HepG2 (cell line): ENCODE results near the gene C9orf78. TPM values are rescaled to one million over a fixed set of nuclear protein-coding genes. Genes with fewer than 3 reads are reported as not detected.

Source experiments
- ATAC-seq: fragments of 200-7000 bp; cut with Tn5 transposase; 3 replicates; pipeline ENCODE4 v1.9.1; 2020; ENCODE audit warnings: mild to moderate bottlenecking, moderate library complexity
- BruUV-seq: library from RNA; stranded (reverse); fragments of 400-500 nt; replicated peaks from 2 replicates; lab custom pipeline; 2021; lab: Mats Ljungman, UMichigan
- CTCF ChIA-PET: fragments of 300-600 bp; formaldehyde crosslinking; extraction: SDS; loops from one replicate; lab custom pipeline; 2021; ENCODE audit warnings: low total read pairs, inconsistent platforms, low intra/inter-chr PET ratio; lab: Yijun Ruan, JAX
- POLR2A ChIA-PET: fragments of 350-600 bp; sonication (Branson Sonifier 250); formaldehyde crosslinking; loops from one replicate; lab custom pipeline; 2020; ENCODE audit warnings: antibody characterized with exemption, inconsistent platforms; lab: Yijun Ruan, JAX
- DNase-seq: peaks from one replicate; pipeline ENCODE4 v3.0.0-alpha.2; 2015; ENCODE audit warnings: low spot score
- FAIRE-seq: peaks from 3 replicates; lab custom pipeline; 2011; peaks lifted over from hg19 to GRCh38; lab: Jason Lieb, UNC
- H2AFZ ChIP-seq: one replicate; pipeline ENCODE4 v1.6.1; 2011; ENCODE audit warnings: low read length, inconsistent platforms
- H3K27ac ChIP-seq: fragments of 300-600 bp; 3 replicates; pipeline ENCODE4 v1.8.0; 2011; ENCODE audit warnings: mixed run types, mild to moderate bottlenecking, mixed read lengths, low read length, inconsistent platforms; ENCODE audit not compliant: insufficient read depth; ENCODE audit errors: extremely low read length
- H3K27me3 ChIP-seq, 2 experiments: fragments of 200-600 bp in 1 of 2; 2 replicates in 1 of 2; 3 replicates in 1 of 2; pipeline versions ENCODE4 v1.6.0 to v1.8.0; 2011; ENCODE audit warnings: low read length in 2 of 2, mild to moderate bottlenecking in 2 of 2, moderate library complexity in 2 of 2, inconsistent platforms in 1 of 2; ENCODE audit not compliant: insufficient read depth in 2 of 2, control insufficient read depth in 1 of 2
- H3K36me3 ChIP-seq, 2 experiments: fragments of 200-600 bp in 1 of 2; replicated peaks in 1 of 2; 2 replicates in 1 of 2; 3 replicates in 1 of 2; pipeline versions ENCODE4 v1.5.1 to v1.8.0; 2011; ENCODE audit warnings: low read length in 2 of 2, inconsistent platforms in 1 of 2; ENCODE audit not compliant: insufficient read depth in 2 of 2, control insufficient read depth in 1 of 2
- H3K4me1 ChIP-seq: 2 replicates; pipeline ENCODE4 v1.5.1; 2012; ENCODE audit warnings: low read length, inconsistent platforms; ENCODE audit not compliant: insufficient read depth
- H3K4me2 ChIP-seq: 2 replicates; pipeline ENCODE4 v1.6.0; 2011; ENCODE audit warnings: low read depth, low read length, inconsistent platforms
- H3K4me3 ChIP-seq, 3 experiments: fragments of 200-600 bp in 1 of 3; sonication (generic), shearing (Covaris generic) in 1 of 3; replicated peaks in 1 of 3; 2 replicates each; pipeline ENCODE4 v1.5.1; 2011 to 2016; ENCODE audit warnings: low read length in 3 of 3, inconsistent platforms in 2 of 3, low read depth in 2 of 3, mild to moderate bottlenecking in 2 of 3, control low read depth in 1 of 3, mixed read lengths in 1 of 3; ENCODE audit not compliant: insufficient read depth in 1 of 3
- H3K79me2 ChIP-seq: one replicate; pipeline ENCODE4 v1.6.1; 2011; ENCODE audit warnings: low read length, inconsistent platforms; ENCODE audit not compliant: insufficient read depth
- H3K9ac ChIP-seq: 2 replicates; pipeline ENCODE4 v1.6.0; 2011; ENCODE audit warnings: mild to moderate bottlenecking, low read depth, low read length, inconsistent platforms; ENCODE audit not compliant: insufficient read depth
- H3K9me3 ChIP-seq: 2 replicates; pipeline ENCODE4 v1.5.1; 2012; ENCODE audit warnings: mild to moderate bottlenecking, low read length
- H4K20me1 ChIP-seq: 2 replicates; pipeline ENCODE4 v1.6.0; 2011; ENCODE audit warnings: inconsistent platforms, mild to moderate bottlenecking, low read length, moderate library complexity; ENCODE audit not compliant: insufficient read depth
- AFF4 ChIP-seq: sonication (generic); formaldehyde crosslinking; IDR thresholded peaks from 2 replicates; pipeline ENCODE4 v1.4.0; 2020; ENCODE audit warnings: missing genetic modification reagents
- AGO2 ChIP-seq: fragments of 200-400 bp; formaldehyde crosslinking; optimal IDR thresholded peaks from 2 replicates; pipeline ENCODE3; 2017; ENCODE audit warnings: mild to moderate bottlenecking, low read depth, low read length, moderate library complexity
- ZNF367 ChIP-seq: sonication (generic); formaldehyde crosslinking; IDR thresholded peaks from 2 replicates; pipeline ENCODE4 v1.4.0; 2020; ENCODE audit warnings: missing genetic modification reagents, borderline replicate concordance
- WGBS: methylation state at CpG from one replicate; pipeline ENCODE4 v1.1.6; 2017; ENCODE audit warnings: low lambda C conversion rate; 5-methylcytosine and 5-hydroxymethylcytosine counted together
- in situ Hi-C: cut with HindIII; loops from 2 replicates; pipeline ENCODE4 v1.10.0; 2017; ENCODE audit warnings: low pct_unique_long_range_greater_than_20kb; ENCODE audit not compliant: extremely low pct_ligation_motif_present
- intact Hi-C: fragments of 100-400 bp; cut with micrococcal nuclease; formaldehyde crosslinking; loops from one replicate; pipeline ENCODE4 v1.10.0; 2022; ENCODE audit not compliant: unreplicated experiment
- polyA plus RNA-seq, 8 experiments: library from polyadenylated mRNA; depleted of rRNA in 3 of 8; stranded (reverse) in 7 of 8; unstranded in 1 of 8; fragments of >200 nt; fragmentation: Illumina TruSeq in 4 of 8; extraction: Trizol in 4 of 8; gene quantifications; 2 replicates each; pipeline versions ENCODE4 v1.2.1 to v1.2.3, GENCODE V29; 2011 to 2016; ENCODE audit warnings: low read depth in 4 of 8, missing spikeins in 1 of 8, mixed read lengths in 1 of 8; ENCODE audit not compliant: insufficient read depth in 1 of 8
- total RNA-seq, 5 experiments: library from RNA; depleted of rRNA; stranded (reverse); fragments of >200 nt; fragmentation: Illumina TruSeq; extraction: Trizol; gene quantifications; 2 replicates each; pipeline ENCODE4 v1.2.3, GENCODE V29; 2016; ENCODE audit warnings: low read depth in 1 of 5
- TF ChIP-seq, protein P1 (sequence below): sonication (generic); formaldehyde crosslinking; IDR thresholded peaks from 2 replicates; pipeline ENCODE4 v1.5.0; 2020; ENCODE audit warnings: mild to moderate bottlenecking, missing genetic modification reagents, moderate library complexity

C9orf78 gene
- total and polyA plus RNA-seq, 2 of the 13 experiments (the other 11 are each of a cell fraction or from before 2014, with no cell fraction given) = 18.4 to 35.5 TPM

GRCh38 chr9:129810788-129811187 lies 24.3 kb downstream of the C9orf78 start (continued):
- TF ChIP-seq AFF4 (CRISPR knock-in tag) = no peak
- TF ChIP-seq, protein P1, sequence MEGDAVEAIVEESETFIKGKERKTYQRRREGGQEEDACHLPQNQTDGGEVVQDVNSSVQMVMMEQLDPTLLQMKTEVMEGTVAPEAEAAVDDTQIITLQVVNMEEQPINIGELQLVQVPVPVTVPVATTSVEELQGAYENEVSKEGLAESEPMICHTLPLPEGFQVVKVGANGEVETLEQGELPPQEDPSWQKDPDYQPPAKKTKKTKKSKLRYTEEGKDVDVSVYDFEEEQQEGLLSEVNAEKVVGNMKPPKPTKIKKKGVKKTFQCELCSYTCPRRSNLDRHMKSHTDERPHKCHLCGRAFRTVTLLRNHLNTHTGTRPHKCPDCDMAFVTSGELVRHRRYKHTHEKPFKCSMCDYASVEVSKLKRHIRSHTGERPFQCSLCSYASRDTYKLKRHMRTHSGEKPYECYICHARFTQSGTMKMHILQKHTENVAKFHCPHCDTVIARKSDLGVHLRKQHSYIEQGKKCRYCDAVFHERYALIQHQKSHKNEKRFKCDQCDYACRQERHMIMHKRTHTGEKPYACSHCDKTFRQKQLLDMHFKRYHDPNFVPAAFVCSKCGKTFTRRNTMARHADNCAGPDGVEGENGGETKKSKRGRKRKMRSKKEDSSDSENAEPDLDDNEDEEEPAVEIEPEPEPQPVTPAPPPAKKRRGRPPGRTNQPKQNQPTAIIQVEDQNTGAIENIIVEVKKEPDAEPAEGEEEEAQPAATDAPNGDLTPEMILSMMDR = no peak
- TF ChIP-seq, all 625 proteins: peak for 0

DNA sequence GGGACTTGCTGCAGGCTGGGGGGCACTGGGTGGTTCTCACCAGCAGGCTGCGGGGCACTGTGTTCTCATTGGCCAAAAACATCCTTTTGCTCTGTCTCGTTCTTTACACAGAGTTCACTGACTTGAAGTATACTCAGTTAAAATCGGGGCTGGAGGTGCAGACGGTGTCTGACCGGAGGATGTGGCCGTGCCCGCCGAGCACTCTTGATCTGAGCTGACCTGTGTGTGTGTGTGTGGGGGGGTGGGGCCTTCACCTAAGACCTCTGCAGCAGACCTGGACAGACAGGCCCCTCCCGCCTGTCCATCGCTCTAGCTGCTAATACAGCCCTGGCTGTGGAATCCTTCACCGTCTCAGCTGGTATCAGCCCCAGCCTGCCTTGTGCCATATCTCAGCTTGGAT lies 25.0 kb downstream of the C9orf78 start:
- Histone ChIP-seq H4K20me1 (no peaks in the 10 kb centered on the region), H3K9me3 (no peaks in the 10 kb centered on the region), H3K9ac (no peak overlapping the region), H3K4me3 (no peak overlapping the region), H3K36me3 (peaks cover 8 to 23% of the 10 kb centered on the region in 2 experiments; a peak in 4 of 5 replicates), H2AFZ (no peak overlapping the region), H3K27ac (peak overlapping the region; percentile 49), H3K4me2 (no peak overlapping the region), H3K27me3 (no peaks in the 10 kb centered on the region), H3K79me2 (no peaks in the 10 kb centered on the region)
- no TSS peak for BruUV-seq
- FAIRE-seq = no peak
- DNase-seq = no peak
- ChIA-PET CTCF (no interaction called here), POLR2A (interaction anchor here (0.7 kb wide), 1 partner anchor 24 kb away, joined by 3 read pairs; no protein-coding TSS in a partner anchor)
- in situ Hi-C loops = no loop called here
- ATAC-seq = no peak
- peak; percentile 59 for TF ChIP-seq AGO2
- TF ChIP-seq ZNF367 (CRISPR knock-in tag) = no peak
- TF ChIP-seq, all 625 proteins: peak for 1
- peaks cover 23% of the 10 kb centered on the region for H3K4me1 ChIP-seq
- 90% methylated on average over 11 of the region's 11 CpGs for WGBS
- intact Hi-C loops = no loop called here
